Endometrial microvascular endothelial cells (primary cell): ENCODE data around the gene CES1. TPM values are rescaled to one million over a fixed set of nuclear protein-coding genes. Genes with fewer than 3 reads are reported as not detected.
"Not testable (repeated sequence)": the region's sequence is repeated elsewhere in the genome, so short reads cannot be mapped to it uniquely, and the experiment has no call there.

Source experiments
- in situ Hi-C: cut with HindIII; loops from 2 replicates; pipeline ENCODE4 v1.10.0; 2017; ENCODE audit warnings: low sequenced_read_pairs, low pct_unique_long_range_greater_than_20kb; ENCODE audit errors: inconsistent ontology term
- total RNA-seq: library from RNA; depleted of rRNA; stranded (reverse); fragments of >200 nt; gene quantifications from one replicate; pipeline ENCODE4 v1.2.3, GENCODE V29; 2015; ENCODE audit errors: inconsistent ontology term

The CES1 gene
- total RNA-seq, 1 donor from 2014 or later: not detected

GRCh38 chr16:55809386-55809785 is 23.5 kb downstream of the CES1 start:
- in situ Hi-C loops: no loop called here

GRCh38 chr16:55808286-55808685 is 24.6 kb downstream of the CES1 start:
- in situ Hi-C loops: not testable (repeated sequence)

- in situ Hi-C loops: not testable (repeated sequence)
These were observed 27.8 kb downstream of the CES1 start for GRCh38 chr16:55805104-55805503.

- in situ Hi-C loops: not testable (repeated sequence)
These were observed 29.2 kb downstream of the CES1 start for GRCh38 chr16:55803681-55804080.

GRCh38 chr16:55792934-55793374 is 39.9 kb downstream of the CES1 start:
- in situ Hi-C loops: not testable (repeated sequence)

- in situ Hi-C loops: not testable (repeated sequence)
These were observed 41.4 kb downstream of the CES1 start for GRCh38 chr16:55791512-55791911.

- in situ Hi-C loops: not testable (repeated sequence)
These were observed 42.7 kb downstream of the CES1 start for GRCh38 chr16:55790240-55790639.

GRCh38 chr16:55782793-55783091 is 50.2 kb downstream of the CES1 start:
- in situ Hi-C loops: not testable (repeated sequence)

- in situ Hi-C loops: not testable (repeated sequence)
These were observed 50.7 kb downstream of the CES1 start for GRCh38 chr16:55782091-55782792.

- in situ Hi-C loops: not testable (repeated sequence)
These were observed 51.4 kb downstream of the CES1 start for GRCh38 chr16:55781456-55781855.

GRCh38 chr16:55780095-55780407 is 52.8 kb downstream of the CES1 start:
- in situ Hi-C loops: not testable (repeated sequence)

- in situ Hi-C loops: no loop called here
These were observed 53.3 kb downstream of the CES1 start for GRCh38 chr16:55779402-55780094.

- in situ Hi-C loops: no loop called here
These were observed 54.1 kb downstream of the CES1 start for GRCh38 chr16:55778757-55779156.

- in situ Hi-C loops: no loop called here
These were observed 57.0 kb downstream of the CES1 start for GRCh38 chr16:55775857-55776256.

- in situ Hi-C loops: no loop called here
These were observed 58.9 kb downstream of the CES1 start for GRCh38 chr16:55773859-55774549.

- in situ Hi-C loops: no loop called here
These were observed 67.7 kb downstream of the CES1 start for GRCh38 chr16:55765161-55765560.

- in situ Hi-C loops: no loop called here
These were observed 72.4 kb downstream of the CES1 start for GRCh38 chr16:55760310-55761001.

- in situ Hi-C loops: not testable (repeated sequence)
These were observed 73.0 kb downstream of the CES1 start for GRCh38 chr16:55759965-55760309.

- in situ Hi-C loops: not testable (repeated sequence)
These were observed 75.0 kb downstream of the CES1 start for GRCh38 chr16:55757595-55758527.
